A673 (cell line): Measurements from ENCODE around the gene PUS3. TPM values are rescaled to one million over a fixed set of nuclear protein-coding genes. Genes with fewer than 3 reads are reported as not detected.

Experiments
- BruUV-seq: library from RNA; stranded (reverse); fragments of 400-500 nt; replicated peaks from 2 replicates; lab custom pipeline; 2021; lab: Mats Ljungman, UMichigan
- CTCF ChIA-PET: fragments of 300-600 bp; sonication (Branson Sonifier 250); formaldehyde crosslinking; loops from one replicate; lab custom pipeline; 2022; ENCODE audit warnings: antibody characterized with exemption; lab: Charles Lee
- POLR2A ChIA-PET: fragments of 300-600 bp; sonication (Branson Sonifier 250); formaldehyde crosslinking; loops from one replicate; lab custom pipeline; 2022; ENCODE audit warnings: antibody characterized with exemption; ENCODE audit not compliant: low non-redundant PET; lab: Charles Lee
- DNase-seq: peaks from one replicate; pipeline ENCODE4 v3.0.0-alpha.2; 2015; ENCODE audit warnings: low spot score
- H3K27ac ChIP-seq: fragments of 200-600 bp; sonication (generic); 2 replicates; pipeline ENCODE4 v1.5.1; 2016; ENCODE audit warnings: mixed run types, low read depth, mild to moderate bottlenecking, mixed read lengths, antibody characterized with exemption, low read length; ENCODE audit not compliant: poor library complexity, severe bottlenecking
- H3K27me3 ChIP-seq: fragments of 200-600 bp; sonication (generic); replicated peaks from 2 replicates; pipeline ENCODE4 v1.6.1; 2017; ENCODE audit warnings: mixed run types, low read depth, mild to moderate bottlenecking, mixed read lengths, antibody characterized with exemption, low read length; ENCODE audit not compliant: insufficient read depth, poor library complexity
- H3K36me3 ChIP-seq: fragments of 200-600 bp; sonication (generic); 2 replicates; pipeline ENCODE4 v1.6.1; 2016; ENCODE audit warnings: mixed run types, mild to moderate bottlenecking, mixed read lengths, antibody characterized with exemption, low read length; ENCODE audit not compliant: insufficient read depth, poor library complexity, severe bottlenecking
- H3K4me1 ChIP-seq: fragments of 200-600 bp; sonication (generic); 2 replicates; pipeline ENCODE4 v1.6.1; 2017; ENCODE audit warnings: mixed run types, mild to moderate bottlenecking, mixed read lengths, antibody characterized with exemption, low read length; ENCODE audit not compliant: insufficient read depth, poor library complexity, severe bottlenecking
- H3K4me3 ChIP-seq: fragments of 200-600 bp; sonication (generic); 2 replicates; pipeline ENCODE4 v1.5.1; 2016; ENCODE audit warnings: low read depth, mixed run types, mild to moderate bottlenecking, mixed read lengths, low read length; ENCODE audit not compliant: poor library complexity, severe bottlenecking
- H3K9me3 ChIP-seq: fragments of 200-600 bp; sonication (generic); 2 replicates; pipeline ENCODE4 v1.6.1; 2016; ENCODE audit warnings: mixed run types, low read depth, mild to moderate bottlenecking, mixed read lengths, antibody characterized with exemption, low read length; ENCODE audit not compliant: poor library complexity, severe bottlenecking
- EZH2 ChIP-seq: fragments of 200-600 bp; sonication (generic); IDR thresholded peaks from 2 replicates; pipeline ENCODE4 v1.6.1; 2017; ENCODE audit warnings: borderline replicate concordance, low read depth, mild to moderate bottlenecking, mixed read lengths, antibody characterized with exemption, low read length; ENCODE audit not compliant: poor library complexity, severe bottlenecking
- intact Hi-C: fragments of 100-400 bp; cut with micrococcal nuclease; formaldehyde crosslinking; loops from one replicate; pipeline ENCODE4 v1.10.0; 2022; ENCODE audit not compliant: unreplicated experiment
- total RNA-seq: library from RNA; stranded (reverse); gene quantifications from 2 replicates; pipeline ENCODE4 v1.2.3, GENCODE V29; 2021
- TF ChIP-seq, protein P1 (sequence below): fragments of 300-800, 200-600 bp; sonication (generic); conservative IDR thresholded peaks from 2 replicates; pipeline ENCODE4 v1.5.1; 2017; ENCODE audit warnings: low read depth, mild to moderate bottlenecking, antibody characterized with exemption, low read length, moderate library complexity, mixed read lengths

The PUS3 gene
- total RNA-seq, 1 experiment from 2014 or later = 18.7 TPM

DNA sequence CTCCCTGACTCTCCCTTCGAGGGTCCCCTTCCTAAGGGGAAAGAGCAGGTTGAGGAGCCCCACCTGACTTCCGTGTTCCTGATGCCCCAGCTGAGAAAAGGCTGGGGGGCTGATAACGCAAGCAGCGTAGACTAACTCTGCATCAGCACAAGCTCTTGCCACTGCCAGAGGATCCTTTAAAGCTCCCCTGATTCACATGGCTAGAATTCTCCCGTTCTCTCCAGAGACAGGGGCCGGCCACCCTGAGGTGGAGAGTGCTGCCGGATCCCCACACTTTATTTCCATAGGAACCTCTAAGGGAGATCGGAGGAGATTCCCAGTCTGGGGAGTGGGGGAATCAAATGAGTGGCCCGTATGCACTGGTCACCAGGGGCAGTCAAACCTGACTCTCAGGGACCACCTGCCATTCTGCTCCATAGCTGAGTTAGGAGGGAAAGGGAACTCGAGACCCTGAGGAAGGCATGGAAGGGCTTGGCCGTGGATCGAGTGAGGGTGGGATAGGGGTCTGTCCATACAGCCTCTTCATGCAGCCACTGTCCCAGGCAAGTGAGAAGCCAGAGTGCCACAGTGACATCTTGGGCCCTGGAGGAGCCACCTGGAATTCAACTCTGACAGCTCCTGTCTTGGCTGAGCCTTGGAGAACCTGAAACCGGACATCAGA lies 41.5 kb upstream of the PUS3 start:
- BruUV-seq = no TSS peak
- intact Hi-C loops = loop anchor here (5.0 kb wide), 1 partner anchor 248 kb away; no protein-coding TSS in a partner anchor
- Histone ChIP-seq H3K4me3 (no peak overlapping the region), H3K4me1 (no peaks in the 10 kb centered on the region), H3K9me3 (no peaks in the 10 kb centered on the region), H3K36me3 (no peaks in the 10 kb centered on the region), H3K27ac (no peak overlapping the region), H3K27me3 (no peaks in the 10 kb centered on the region)
- no peak for TF ChIP-seq EZH2
- TF ChIP-seq, protein P1, sequence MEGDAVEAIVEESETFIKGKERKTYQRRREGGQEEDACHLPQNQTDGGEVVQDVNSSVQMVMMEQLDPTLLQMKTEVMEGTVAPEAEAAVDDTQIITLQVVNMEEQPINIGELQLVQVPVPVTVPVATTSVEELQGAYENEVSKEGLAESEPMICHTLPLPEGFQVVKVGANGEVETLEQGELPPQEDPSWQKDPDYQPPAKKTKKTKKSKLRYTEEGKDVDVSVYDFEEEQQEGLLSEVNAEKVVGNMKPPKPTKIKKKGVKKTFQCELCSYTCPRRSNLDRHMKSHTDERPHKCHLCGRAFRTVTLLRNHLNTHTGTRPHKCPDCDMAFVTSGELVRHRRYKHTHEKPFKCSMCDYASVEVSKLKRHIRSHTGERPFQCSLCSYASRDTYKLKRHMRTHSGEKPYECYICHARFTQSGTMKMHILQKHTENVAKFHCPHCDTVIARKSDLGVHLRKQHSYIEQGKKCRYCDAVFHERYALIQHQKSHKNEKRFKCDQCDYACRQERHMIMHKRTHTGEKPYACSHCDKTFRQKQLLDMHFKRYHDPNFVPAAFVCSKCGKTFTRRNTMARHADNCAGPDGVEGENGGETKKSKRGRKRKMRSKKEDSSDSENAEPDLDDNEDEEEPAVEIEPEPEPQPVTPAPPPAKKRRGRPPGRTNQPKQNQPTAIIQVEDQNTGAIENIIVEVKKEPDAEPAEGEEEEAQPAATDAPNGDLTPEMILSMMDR = no peak
- CTCF ChIA-PET = no interaction called here
- POLR2A ChIA-PET = no interaction called here
- no peak for DNase-seq

DNA sequence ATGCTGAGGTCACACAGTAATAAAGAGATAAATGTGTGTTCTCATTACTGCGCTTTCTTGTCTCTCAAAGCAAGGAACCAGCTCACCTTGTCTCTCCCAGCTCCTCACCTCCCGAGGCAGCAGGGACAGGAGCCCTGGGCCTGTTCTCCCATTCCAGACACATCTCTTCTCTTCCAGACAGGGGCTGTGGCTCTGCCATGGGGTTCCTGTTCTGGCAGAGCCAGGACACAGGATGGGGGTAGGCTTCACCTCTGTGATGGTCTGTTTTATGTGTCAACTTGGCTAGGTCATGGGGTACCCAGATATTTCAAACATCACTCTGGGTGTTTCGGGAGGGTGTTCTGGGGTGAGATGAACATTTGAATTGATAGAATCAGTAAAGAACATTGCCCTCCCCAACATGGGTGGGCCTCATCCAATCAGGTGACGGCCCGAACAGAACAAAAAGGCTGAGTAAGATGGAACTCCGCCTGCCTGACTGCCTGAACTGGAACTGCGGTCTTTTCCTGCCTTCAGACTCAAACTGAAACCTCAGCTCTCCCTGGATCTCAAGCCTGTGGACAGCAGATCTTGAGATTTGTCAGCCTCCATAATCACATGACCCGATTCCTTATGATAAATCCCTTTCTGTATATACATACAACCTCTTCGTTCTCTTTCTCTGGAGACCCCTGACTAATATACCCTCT lies 40.8 kb upstream of the PUS3 start:
- Histone ChIP-seq H3K27ac (no peak overlapping the region), H3K36me3 (no peaks in the 10 kb centered on the region), H3K4me1 (no peaks in the 10 kb centered on the region), H3K9me3 (no peaks in the 10 kb centered on the region), H3K4me3 (no peak overlapping the region), H3K27me3 (no peaks in the 10 kb centered on the region)
- no TSS peak for BruUV-seq
- ChIA-PET CTCF (no interaction called here), POLR2A (no interaction called here)
- intact Hi-C loops = loop anchor here (5.0 kb wide), 1 partner anchor 248 kb away; no protein-coding TSS in a partner anchor
- DNase-seq = no peak
- TF ChIP-seq, protein P1 = no peak
- no peak for TF ChIP-seq EZH2

DNA sequence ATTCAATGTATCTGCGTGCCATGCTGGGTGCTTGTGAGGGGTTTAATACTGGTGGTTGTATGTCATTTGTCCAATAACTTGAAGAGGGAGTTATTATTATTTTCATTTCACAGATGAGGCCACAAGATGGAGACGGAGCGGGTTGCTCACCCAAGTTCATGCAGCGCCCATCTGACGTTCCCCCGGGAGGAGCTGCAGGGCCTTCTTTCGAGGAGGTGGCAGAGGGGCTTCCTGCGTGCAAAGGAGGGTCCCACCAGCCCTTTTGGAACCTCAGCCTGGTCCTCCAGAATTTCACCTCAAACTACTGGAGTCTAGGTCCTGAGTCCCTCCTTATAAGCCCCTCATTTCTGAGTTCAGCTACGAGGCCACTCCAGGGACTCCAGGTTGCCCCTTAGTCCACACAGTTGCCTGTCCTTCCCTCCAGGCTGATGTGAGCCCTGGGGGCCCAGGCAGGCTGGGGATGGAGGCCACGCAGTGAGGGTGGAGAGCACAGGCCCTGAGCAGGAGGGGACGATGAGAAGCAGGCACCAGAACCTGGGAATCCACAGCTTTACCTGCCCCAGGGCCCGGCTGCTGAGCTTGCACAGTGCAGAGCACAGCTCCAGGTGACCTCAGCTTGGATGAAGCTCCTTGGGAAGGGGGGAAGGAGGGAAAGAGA lies 39.9 kb upstream of the PUS3 start:
- intact Hi-C loops = loop anchor here (1.0 to 5.0 kb wide), 2 partner anchors 118 to 249 kb away; no protein-coding TSS in a partner anchor
- no peak for DNase-seq
- Histone ChIP-seq H3K9me3 (no peaks in the 10 kb centered on the region), H3K4me1 (no peaks in the 10 kb centered on the region), H3K27me3 (no peaks in the 10 kb centered on the region), H3K36me3 (no peaks in the 10 kb centered on the region), H3K4me3 (no peak overlapping the region), H3K27ac (no peak overlapping the region)
- ChIA-PET POLR2A (interaction anchor here (0.5 kb wide), 1 partner anchor 258 kb away, joined by 3 read pairs; no protein-coding TSS in a partner anchor), CTCF (interaction anchor here (0.7 to 2.1 kb wide), 2 partner anchors 119 to 251 kb away, joined by 3 to 12 read pairs; no protein-coding TSS in a partner anchor)
- no TSS peak for BruUV-seq
- TF ChIP-seq, protein P1 = no peak
- TF ChIP-seq EZH2 = no peak
